Activated B cell treated with CpG ODN at 0.5 μM for 24 hours (primary cell): ENCODE measurements around the gene STXBP2. TPM values are rescaled to one million over a fixed set of nuclear protein-coding genes. Genes with fewer than 3 reads are reported as not detected.

Experiments
- ATAC-seq: fragments of 200-7000 bp; cut with Tn5 transposase; one replicate; pipeline ENCODE4 v1.10.0; 2021; ENCODE audit warnings: low read depth, mild to moderate bottlenecking, moderate library complexity
- CTCF ChIA-PET: fragments of 350-600 bp; sonication (Branson Sonifier 250); formaldehyde crosslinking; loops from one replicate; lab custom pipeline; 2021; ENCODE audit warnings: antibody characterized with exemption; lab: Charles Lee
- POLR2A ChIA-PET: fragments of 350-600 bp; sonication (Branson Sonifier 250); formaldehyde crosslinking; loops from one replicate; lab custom pipeline; 2021; ENCODE audit warnings: antibody characterized with exemption; lab: Charles Lee
- DNase-seq: peaks from one replicate; pipeline ENCODE4 v3.0.0; 2022
- H3K27ac Mint-ChIP-seq: one replicate; pipeline ENCODE4 v1.8.0; 2020; ENCODE audit warnings: mixed read lengths
- H3K27me3 Mint-ChIP-seq: one replicate; pipeline ENCODE4 v1.8.0; 2021; ENCODE audit warnings: mixed read lengths
- H3K36me3 Mint-ChIP-seq: one replicate; pipeline ENCODE4 v1.8.0; 2021; ENCODE audit warnings: low read depth, mixed read lengths
- H3K4me1 Mint-ChIP-seq: one replicate; pipeline ENCODE4 v1.8.0; 2021; ENCODE audit warnings: mixed read lengths
- H3K4me3 Mint-ChIP-seq: one replicate; pipeline ENCODE4 v1.8.0; 2020; ENCODE audit warnings: mild to moderate bottlenecking, mixed read lengths
- H3K9me3 Mint-ChIP-seq: one replicate; pipeline ENCODE4 v1.8.0; 2020; ENCODE audit warnings: mixed read lengths
- intact Hi-C: fragments of 100-400 bp; cut with micrococcal nuclease; formaldehyde crosslinking; loops from one replicate; pipeline ENCODE4 v1.15.1; 2024
- total RNA-seq: library from RNA; stranded (reverse); gene quantifications from 2 replicates; pipeline ENCODE4 v1.2.3, GENCODE V29; 2022
- TF ChIP-seq, protein P1 (sequence below): fragments of 200-600 bp; IDR thresholded peaks from one replicate; pipeline ENCODE4 v1.8.0; 2022; ENCODE audit warnings: antibody characterized with exemption, mild to moderate bottlenecking

STXBP2 gene
- 147 and 176 TPM in 2 replicates for total RNA-seq

DNA sequence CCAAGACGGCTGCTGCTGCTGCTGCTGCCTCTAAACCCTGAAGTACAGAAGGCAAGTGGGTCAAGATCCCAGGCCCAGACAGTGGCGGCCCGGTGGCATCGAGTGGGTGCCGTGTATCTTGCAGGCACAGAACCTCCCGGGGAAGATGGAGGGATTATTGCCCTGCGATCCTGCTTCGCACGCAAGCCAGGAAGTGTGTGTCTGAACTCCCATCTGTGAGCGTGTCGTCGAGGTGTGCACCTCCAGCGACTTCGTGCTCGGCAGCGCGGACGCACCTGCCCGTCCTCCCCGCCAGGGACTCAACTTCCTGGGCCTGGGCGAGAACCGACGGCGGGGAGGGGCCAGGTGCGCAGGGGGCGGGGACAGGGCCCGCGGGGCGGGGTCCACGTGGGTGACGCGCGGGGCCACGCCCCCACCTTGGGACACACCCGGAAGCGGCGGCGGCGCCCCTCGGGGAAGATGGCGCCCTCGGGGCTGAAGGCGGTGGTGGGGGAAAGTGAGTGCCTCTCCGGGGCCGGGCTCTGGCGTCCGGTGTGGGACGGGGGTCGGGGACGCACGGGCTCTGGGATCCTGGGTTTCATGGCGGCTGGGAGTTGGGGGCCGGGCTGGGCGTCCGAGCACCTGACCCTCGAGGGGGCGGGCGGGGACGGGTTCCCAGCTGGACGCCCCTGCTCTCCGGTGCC, at the start of gene STXBP2:
TSS of gene STXBP2 (plus strand) at position 420 of the 683 bp plus-strand sequence. CDS start at position 460, 40 bp downstream.
- Mint-ChIP-seq H3K27me3 (no peaks in the 10 kb centered on the region), H3K4me3 (peak within 1 kb of the TSS; percentile 86), H3K9me3 (no peaks in the 10 kb centered on the region), H3K4me1 (peaks cover 36% of the 10 kb centered on the region), H3K27ac (peak within 1 kb of the TSS; percentile 90), H3K36me3 (peaks cover 24% of the 10 kb centered on the region)
- TF ChIP-seq, protein P1, sequence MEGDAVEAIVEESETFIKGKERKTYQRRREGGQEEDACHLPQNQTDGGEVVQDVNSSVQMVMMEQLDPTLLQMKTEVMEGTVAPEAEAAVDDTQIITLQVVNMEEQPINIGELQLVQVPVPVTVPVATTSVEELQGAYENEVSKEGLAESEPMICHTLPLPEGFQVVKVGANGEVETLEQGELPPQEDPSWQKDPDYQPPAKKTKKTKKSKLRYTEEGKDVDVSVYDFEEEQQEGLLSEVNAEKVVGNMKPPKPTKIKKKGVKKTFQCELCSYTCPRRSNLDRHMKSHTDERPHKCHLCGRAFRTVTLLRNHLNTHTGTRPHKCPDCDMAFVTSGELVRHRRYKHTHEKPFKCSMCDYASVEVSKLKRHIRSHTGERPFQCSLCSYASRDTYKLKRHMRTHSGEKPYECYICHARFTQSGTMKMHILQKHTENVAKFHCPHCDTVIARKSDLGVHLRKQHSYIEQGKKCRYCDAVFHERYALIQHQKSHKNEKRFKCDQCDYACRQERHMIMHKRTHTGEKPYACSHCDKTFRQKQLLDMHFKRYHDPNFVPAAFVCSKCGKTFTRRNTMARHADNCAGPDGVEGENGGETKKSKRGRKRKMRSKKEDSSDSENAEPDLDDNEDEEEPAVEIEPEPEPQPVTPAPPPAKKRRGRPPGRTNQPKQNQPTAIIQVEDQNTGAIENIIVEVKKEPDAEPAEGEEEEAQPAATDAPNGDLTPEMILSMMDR = no peak
- intact Hi-C loops = loop anchor here (1.0 to 2.0 kb wide), 4 partner anchors 8 to 102 kb away; partner anchors contain the start of genes PET100, PNPLA6, TRAPPC5 and XAB2
- DNase-seq (peak; percentile 93), ATAC-seq (peak; percentile 98)
- ChIA-PET CTCF (interaction anchor here (1.0 to 2.5 kb wide), 4 partner anchors 15 to 256 kb away, joined by 3 to 7 read pairs (median 4); no protein-coding TSS in a partner anchor), POLR2A (interaction anchor here (0.6 to 2.7 kb wide), 6 partner anchors 8 to 692 kb away, joined by 3 to 13 read pairs (median 4); partner anchors contain the start of genes FCER2, PET100, SNAPC2 and TRAPPC5)

DNA sequence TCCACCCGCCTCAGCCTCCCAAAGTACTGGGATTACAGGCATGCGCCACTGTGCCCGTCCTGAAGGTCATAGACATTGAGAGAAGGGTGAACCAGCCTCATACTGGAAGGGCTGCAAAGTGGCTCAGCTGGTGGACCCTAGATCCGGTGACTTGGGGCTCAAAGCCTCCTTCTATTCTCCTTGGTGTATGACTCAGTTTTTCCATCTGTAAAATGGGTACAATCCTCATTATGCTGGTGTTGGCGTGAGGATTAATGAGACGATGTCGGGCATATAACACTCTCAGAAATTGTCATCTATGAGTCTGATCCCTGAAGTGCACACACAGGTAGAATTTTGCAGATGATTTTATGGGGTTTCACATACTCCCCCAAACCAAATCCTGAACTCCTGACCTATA, 47.1 kb upstream of the STXBP2 start:
- Mint-ChIP-seq H3K36me3 (no peaks in the 10 kb centered on the region), H3K27me3 (peaks cover 12% of the 10 kb centered on the region), H3K27ac (no peak overlapping the region), H3K9me3 (no peaks in the 10 kb centered on the region), H3K4me1 (no peaks in the 10 kb centered on the region), H3K4me3 (no peak overlapping the region)
- DNase-seq (no peak), ATAC-seq (no peak)
- TF ChIP-seq, protein P1 = no peak
- intact Hi-C loops = no loop called here
- ChIA-PET CTCF (no interaction called here), POLR2A (no interaction called here)

DNA sequence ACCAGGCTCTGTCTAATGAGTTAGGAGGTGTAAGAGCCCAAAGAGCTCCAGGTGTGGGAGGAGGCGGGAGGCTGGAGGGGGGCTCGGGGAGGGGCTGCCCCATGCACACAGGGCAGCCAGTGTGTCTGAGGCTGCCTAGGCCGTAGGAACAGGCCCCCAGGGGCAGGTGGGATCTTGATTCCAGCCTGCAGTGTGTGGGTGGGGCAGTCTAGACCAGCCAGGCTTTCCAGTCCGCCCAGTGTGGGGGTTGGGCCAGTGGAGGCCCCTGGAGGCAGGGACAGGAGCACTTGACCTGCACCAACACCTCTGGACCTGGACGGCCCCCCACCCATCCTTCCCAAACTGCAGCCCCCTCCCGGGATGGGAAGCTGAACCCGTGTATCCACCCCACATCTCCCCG, 46.7 kb upstream of the STXBP2 start:
- Mint-ChIP-seq H3K4me1 (peaks cover 2% of the 10 kb centered on the region), H3K36me3 (no peaks in the 10 kb centered on the region), H3K9me3 (no peaks in the 10 kb centered on the region), H3K27me3 (peaks cover 17% of the 10 kb centered on the region), H3K27ac (no peak overlapping the region), H3K4me3 (no peak overlapping the region)
- intact Hi-C loops = no loop called here
- ATAC-seq (no peak), DNase-seq (no peak)
- TF ChIP-seq, protein P1 = no peak
- CTCF ChIA-PET = no interaction called here
- POLR2A ChIA-PET = no interaction called here

DNA sequence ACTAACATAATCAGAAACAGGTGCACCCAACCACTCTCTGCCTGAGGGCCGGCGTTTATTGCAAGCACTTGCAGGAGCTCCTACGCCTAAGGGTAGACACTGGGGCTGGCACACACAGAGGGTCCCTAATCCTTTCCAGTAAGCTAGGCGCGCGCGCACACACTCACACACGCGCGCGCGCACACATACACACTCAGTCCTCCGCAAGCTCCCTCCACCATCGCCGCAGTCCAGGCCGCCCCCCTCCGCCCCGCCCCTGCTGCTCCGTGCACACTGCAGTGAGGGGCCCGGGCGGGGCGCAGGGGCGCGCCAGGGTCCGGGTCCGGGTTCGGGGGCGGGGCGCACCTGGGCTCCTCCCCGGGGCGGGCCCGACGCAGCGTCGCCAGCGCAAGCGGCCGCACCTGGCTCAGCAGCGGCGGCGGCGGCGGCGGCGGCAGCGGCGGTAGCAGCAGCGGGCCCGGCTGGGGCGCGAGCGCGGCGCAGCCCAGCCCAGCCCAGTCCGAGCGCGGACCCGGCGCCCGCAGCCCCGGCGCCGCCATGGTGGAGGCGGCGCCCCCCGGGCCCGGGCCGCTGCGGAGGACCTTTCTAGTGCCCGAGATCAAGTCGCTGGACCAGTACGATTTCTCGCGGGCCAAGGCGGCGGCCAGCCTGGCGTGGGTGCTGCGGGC, 41.3 kb upstream of the STXBP2 start, which contains the start of gene CAMSAP3:
TSS of gene CAMSAP3 (plus strand) at position 398 of the 668 bp plus-strand sequence. CDS start at position 538, 140 bp downstream.
- ChIA-PET CTCF (no interaction called here), POLR2A (interaction anchor here (0.5 kb wide), 1 partner anchor 726 kb away, joined by 3 read pairs; the partner anchor contains the start of genes NDUFA7 and RPS28)
- H3K4me1 Mint-ChIP-seq = peaks cover 10% of the 10 kb centered on the region
- TF ChIP-seq, protein P1 = no peak
- peak within 1 kb of the TSS; percentile 77 for H3K4me3 Mint-ChIP-seq
- intact Hi-C loops = no loop called here
- peaks cover 38% of the 10 kb centered on the region for H3K27me3 Mint-ChIP-seq
- H3K36me3 Mint-ChIP-seq = no peaks in the 10 kb centered on the region
- no peaks in the 10 kb centered on the region for H3K9me3 Mint-ChIP-seq
- no peak within 1 kb of the TSS for H3K27ac Mint-ChIP-seq
- ATAC-seq (peak; percentile 94), DNase-seq (peak; percentile 50)
